IMR-90 (cell line): ENCODE results near the gene PPP1R14B. TPM values are rescaled to one million over a fixed set of nuclear protein-coding genes. Genes with fewer than 3 reads are reported as not detected.

ENCODE experiments used
- ATAC-seq: fragments of 200-7000 bp; cut with Tn5 transposase; 2 replicates; pipeline ENCODE4 v1.9.1; 2020; ENCODE audit warnings: low read depth, mild to moderate bottlenecking, moderate library complexity
- BruUV-seq: library from RNA; stranded (reverse); fragments of 400-500 nt; replicated peaks from 2 replicates; lab custom pipeline; 2021; lab: Mats Ljungman, UMichigan
- CTCF ChIA-PET: fragments of 300-600 bp; formaldehyde crosslinking; extraction: SDS; loops from one replicate; lab custom pipeline; 2021; ENCODE audit warnings: antibody characterized with exemption; lab: Yijun Ruan, JAX
- POLR2A ChIA-PET: fragments of 300-600 bp; sonication (Branson Sonifier 250); formaldehyde crosslinking; loops from one replicate; lab custom pipeline; 2022; ENCODE audit warnings: antibody characterized with exemption; ENCODE audit not compliant: unreplicated experiment; lab: Charles Lee
- DNase-seq: peaks from one replicate; pipeline ENCODE4 v3.0.0; 2013
- H2AFZ ChIP-seq: replicated peaks from 2 replicates; pipeline ENCODE3; 2013; ENCODE audit warnings: low read length, mild to moderate bottlenecking; ENCODE audit not compliant: poor library complexity
- H2AK5ac ChIP-seq: 2 replicates; pipeline ENCODE4 v1.6.1; 2013; ENCODE audit warnings: low read depth, low read length, inconsistent platforms
- H2AK9ac ChIP-seq: replicated peaks from 2 replicates; pipeline ENCODE3; 2013; ENCODE audit warnings: mild to moderate bottlenecking, low read depth, low read length, moderate library complexity; ENCODE audit not compliant: poor library complexity
- H2BK120ac ChIP-seq: 2 replicates; pipeline ENCODE4 v1.6.1; 2013; ENCODE audit warnings: low read depth, low read length, inconsistent platforms
- H2BK15ac ChIP-seq: 3 replicates; pipeline ENCODE4 v1.6.1; 2013; ENCODE audit warnings: low read depth, low read length, inconsistent platforms
- H2BK20ac ChIP-seq: 2 replicates; pipeline ENCODE4 v1.6.1; 2013; ENCODE audit warnings: low read depth, mild to moderate bottlenecking, inconsistent platforms, low read length, moderate library complexity
- H2BK5ac ChIP-seq: 2 replicates; pipeline ENCODE4 v1.6.1; 2013; ENCODE audit warnings: mild to moderate bottlenecking, low read depth, low read length, inconsistent platforms; ENCODE audit not compliant: poor library complexity, severe bottlenecking
- H3K14ac ChIP-seq: replicated peaks from 2 replicates; pipeline ENCODE4 v1.6.1; 2013; ENCODE audit warnings: low read depth, low read length, inconsistent platforms
- H3K18ac ChIP-seq: 2 replicates; pipeline ENCODE4 v1.6.1; 2013; ENCODE audit warnings: low read depth, low read length, control low read depth
- H3K23ac ChIP-seq: 2 replicates; pipeline ENCODE4 v1.6.1; 2013; ENCODE audit warnings: low read depth, low read length, inconsistent platforms
- H3K27ac ChIP-seq: 2 replicates; pipeline ENCODE4 v1.5.1; 2013; ENCODE audit warnings: mild to moderate bottlenecking, control low read depth, low read length; ENCODE audit not compliant: insufficient read depth
- H3K27me3 ChIP-seq: 2 replicates; pipeline ENCODE4 v1.6.1; 2013; ENCODE audit warnings: low read length; ENCODE audit not compliant: control insufficient read depth, insufficient read depth
- H3K36me3 ChIP-seq: 2 replicates; pipeline ENCODE4 v1.6.1; 2013; ENCODE audit warnings: low read length, mixed read lengths; ENCODE audit not compliant: control insufficient read depth, insufficient read depth
- H3K4ac ChIP-seq: 2 replicates; pipeline ENCODE4 v1.6.1; 2013; ENCODE audit warnings: low read depth, low read length, inconsistent platforms
- H3K4me1 ChIP-seq: 2 replicates; pipeline ENCODE4 v1.6.1; 2013; ENCODE audit warnings: low read length, mixed read lengths; ENCODE audit not compliant: control insufficient read depth, insufficient read depth
- H3K4me2 ChIP-seq: 2 replicates; pipeline ENCODE4 v1.6.1; 2013; ENCODE audit warnings: low read depth, mild to moderate bottlenecking, control low read depth, low read length, moderate library complexity
- H3K4me3 ChIP-seq: 2 replicates; pipeline ENCODE4 v1.5.1; 2013; ENCODE audit warnings: low read depth, mild to moderate bottlenecking, control low read depth, low read length, moderate library complexity; ENCODE audit not compliant: insufficient read depth
- H3K56ac ChIP-seq: 2 replicates; pipeline ENCODE4 v1.6.1; 2013; ENCODE audit warnings: low read length, inconsistent platforms; ENCODE audit not compliant: insufficient read depth; ENCODE audit errors: extremely low read depth
- H3K79me1 ChIP-seq, 2 experiments: 2 replicates each; pipeline ENCODE4 v1.6.1; 2013; ENCODE audit warnings: low read length in 2 of 2, inconsistent platforms in 1 of 2, low read depth in 1 of 2
- H3K9ac ChIP-seq: 2 replicates; pipeline ENCODE4 v1.6.1; 2013; ENCODE audit warnings: low read depth, low read length, control low read depth
- H3K9me1 ChIP-seq: 2 replicates; pipeline ENCODE4 v1.6.1; 2013; ENCODE audit warnings: low read length, inconsistent platforms; ENCODE audit not compliant: insufficient read depth
- H3K9me3 ChIP-seq: 2 replicates; pipeline ENCODE4 v1.6.1; 2013; ENCODE audit warnings: low read length; ENCODE audit not compliant: control insufficient read depth, insufficient read depth
- H4K20me1 ChIP-seq: 2 replicates; pipeline ENCODE4 v1.6.1; 2013; ENCODE audit warnings: low read length, inconsistent platforms; ENCODE audit not compliant: insufficient read depth
- H4K5ac ChIP-seq: 2 replicates; pipeline ENCODE4 v1.6.1; 2013; ENCODE audit warnings: mild to moderate bottlenecking, low read depth, low read length, control low read depth
- H4K8ac ChIP-seq, 2 experiments: 2 replicates each; pipeline ENCODE4 v1.6.1; 2013; ENCODE audit warnings: low read depth in 2 of 2, low read length in 2 of 2, control low read depth in 1 of 2, inconsistent platforms in 1 of 2
- H4K91ac ChIP-seq: 2 replicates; pipeline ENCODE4 v1.6.1; 2013; ENCODE audit warnings: low read depth, low read length, inconsistent platforms; ENCODE audit not compliant: insufficient read depth
- BHLHE40 ChIP-seq: fragments of 150-350 bp; IDR thresholded peaks from 2 replicates; pipeline ENCODE4 v1.6.1; 2016; ENCODE audit warnings: mild to moderate bottlenecking, low read depth, low read length
- CEBPB ChIP-seq: IDR thresholded peaks from 2 replicates; pipeline ENCODE4 v1.6.1; 2012; ENCODE audit warnings: low read depth, low read length, improper control_type of control experiment
- MAFK ChIP-seq: IDR thresholded peaks from 2 replicates; pipeline ENCODE4 v1.6.1; 2012; ENCODE audit warnings: low read depth, low read length, improper control_type of control experiment
- RAD21 ChIP-seq: IDR thresholded peaks from 2 replicates; pipeline ENCODE4 v1.6.1; 2012; ENCODE audit warnings: low read length, improper control_type of control experiment
- RFX5 ChIP-seq: IDR thresholded peaks from 2 replicates; pipeline ENCODE4 v1.8.0; 2012; ENCODE audit warnings: low read depth, mild to moderate bottlenecking, low read length, moderate library complexity
- WGBS, 2 experiments: methylation state at CpG; one replicate each; pipeline versions ENCODE4 v1.1.5 to v1.1.7; 2013; ENCODE audit warnings: missing lambda C conversion rate in 2 of 2; ENCODE audit not compliant: insufficient read length in 1 of 2; ENCODE audit errors: extremely low coverage in 2 of 2; 5-methylcytosine and 5-hydroxymethylcytosine counted together
- dilution Hi-C: fragments of 300-500 bp; cut with HindIII; formaldehyde crosslinking; loops from one replicate; pipeline ENCODE4 v1.14.3; 2018; ENCODE audit warnings: low sequenced_read_pairs; ENCODE audit not compliant: unreplicated experiment
- in situ Hi-C: fragments of 300-500 bp; cut with MboI; formaldehyde crosslinking; loops from 3 replicates; pipeline ENCODE4 v1.14.3; 2019; ENCODE audit warnings: low sequenced_read_pairs, inconsistent platforms, mixed read lengths
- intact Hi-C: fragments of 100-400 bp; cut with micrococcal nuclease; formaldehyde crosslinking; loops from 2 replicates; pipeline ENCODE4 v1.10.0; 2022
- polyA plus RNA-seq, 3 experiments: library from polyadenylated mRNA; depleted of rRNA; stranded (reverse); fragments of >200 nt; gene quantifications; 2 replicates each; pipeline ENCODE4 v1.2.3, GENCODE V29; 2012; ENCODE audit warnings: low replicate concordance in 1 of 3
- total RNA-seq: library from RNA; depleted of rRNA; stranded (reverse); fragments of >200 nt; gene quantifications from 2 replicates; pipeline ENCODE4 v1.2.3, GENCODE V29; 2012

The PPP1R14B gene
- total and polyA plus RNA-seq, 2 of the 4 experiments (the other 2 are of a cell fraction), result 176 to 257 TPM

DNA sequence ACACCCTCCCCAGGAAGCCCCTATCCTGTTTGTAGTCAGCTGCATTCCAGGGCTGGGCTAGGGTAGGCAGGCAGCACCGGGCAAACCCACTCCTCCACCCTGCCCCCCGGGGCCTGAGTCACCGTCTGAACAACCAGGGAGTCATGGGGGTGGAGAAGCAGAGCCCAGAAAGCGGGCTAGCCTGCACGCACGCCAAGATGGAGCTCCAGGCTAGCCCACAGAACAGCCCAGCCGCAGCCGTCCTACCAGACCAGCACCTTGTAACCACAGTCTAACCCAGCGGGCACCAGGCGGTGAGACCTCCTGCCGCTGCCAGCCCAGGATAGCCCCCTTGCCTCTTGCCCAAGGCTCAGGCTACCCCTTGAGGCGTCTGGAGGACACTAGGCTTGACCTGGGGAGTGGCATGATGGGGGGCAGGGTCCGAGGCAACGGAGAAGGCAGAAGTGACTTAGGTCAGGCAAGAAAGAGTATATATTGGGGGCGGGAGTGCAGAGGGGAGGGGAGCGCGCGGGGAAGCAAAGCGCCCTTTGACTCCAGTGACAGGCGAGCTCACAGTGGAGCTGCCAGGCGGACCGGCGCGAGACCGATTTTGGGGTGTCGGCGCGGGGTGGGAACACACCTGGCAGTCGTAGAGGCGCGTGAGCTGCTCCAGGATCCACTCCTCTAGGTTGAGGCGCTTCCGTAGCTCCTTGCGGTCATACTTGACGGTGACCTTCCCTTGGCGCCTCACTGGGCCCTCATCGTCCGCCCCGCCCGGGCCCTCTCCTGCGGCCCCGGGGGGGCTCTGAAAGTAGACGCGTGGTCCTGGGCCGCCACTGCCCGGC lies 734 bp downstream of the PPP1R14B start (continued):
- no peak for TF ChIP-seq RFX5
- no peak for TF ChIP-seq CEBPB
- no peak for TF ChIP-seq MAFK

DNA sequence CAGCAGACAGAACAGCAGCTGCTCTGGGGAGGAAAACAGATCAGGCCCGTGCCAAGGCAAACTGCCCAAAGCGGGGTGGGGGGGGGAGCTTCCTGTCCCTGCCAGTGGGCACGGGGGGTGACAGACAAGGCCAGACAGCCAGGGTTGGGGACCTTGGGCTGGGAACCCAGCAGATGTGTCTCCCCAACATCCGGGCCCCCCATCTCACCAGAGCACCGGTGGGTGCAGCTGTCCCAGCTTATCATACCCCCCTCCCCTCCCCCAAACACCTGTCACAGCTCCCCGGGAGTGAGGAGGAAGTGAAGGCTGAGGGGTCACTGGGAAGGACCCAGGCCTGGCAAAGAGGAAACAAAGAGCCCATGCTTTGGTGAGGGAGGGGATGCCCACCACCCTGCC lies 1.3 kb downstream of the PPP1R14B start:
- Histone ChIP-seq H3K23ac (peak overlapping the region; percentile 95), H3K14ac (peak overlapping the region; percentile 81), H2BK15ac (peak overlapping the region; percentile 52; the same call in 1 of the 3 replicates), H3K9me3 (no peaks in the 10 kb centered on the region), H4K8ac (peak overlapping the region; percentile 65 to 79; a peak in 3 of 4 replicates), H3K9me1 (peaks cover 7% of the 10 kb centered on the region), H2BK120ac (peak overlapping the region; percentile 73), H3K4ac (peak overlapping the region; percentile 99), H3K56ac (peak overlapping the region; percentile 86), H2BK5ac (peak overlapping the region; percentile 98), H2AFZ (peak overlapping the region; percentile 89), H4K5ac (peak overlapping the region; percentile 38; the same call in 1 of the 2 replicates), H4K91ac (peak overlapping the region; percentile 98), H3K36me3 (peaks cover 12% of the 10 kb centered on the region), H3K79me1 (peaks cover 10 to 31% of the 10 kb centered on the region in 2 experiments; a peak in 3 of 4 replicates), H2BK20ac (no peak overlapping the region), H3K4me1 (peaks cover 8% of the 10 kb centered on the region), H4K20me1 (peaks cover 26% of the 10 kb centered on the region), H3K4me3 (peak overlapping the region; percentile 95), H3K9ac (peak overlapping the region; percentile 77), H2AK9ac (peak overlapping the region; percentile 100), H3K18ac (peak overlapping the region; percentile 49; the same call in 1 of the 2 replicates), H3K4me2 (peak overlapping the region; percentile 96), H3K27me3 (no peaks in the 10 kb centered on the region), H3K27ac (peak overlapping the region; percentile 98), H2AK5ac (peak overlapping the region; percentile 100)
- ATAC-seq (no peak), DNase-seq (no peak)
- CTCF ChIA-PET, result interaction anchor here (2.1 kb wide), 1 partner anchor 55 kb away, joined by 7 read pairs; no protein-coding TSS in a partner anchor
- peak; percentile 39; the same call in 1 of the 2 replicates for TF ChIP-seq BHLHE40
- no peak for TF ChIP-seq RAD21
- dilution Hi-C loops (no loop called here), intact Hi-C loops (no loop called here), in situ Hi-C loops (no loop called here)
- no TSS peak for BruUV-seq
- POLR2A ChIA-PET, result no interaction called here
- no CpG with 5 or more reads among the region's 6 CpGs for WGBS, 2 experiments
